HG03432 (cell line): ENCODE results near the gene AKR1A1.
"Not testable (repeated sequence)": the region's sequence is repeated elsewhere in the genome, so short reads cannot be mapped to it uniquely, and the experiment has no call there.

Experiments
- ATAC-seq: cut with Tn5 transposase; IDR thresholded peaks from one replicate; pipeline ENCODE4 v1.9.1; 2021; ENCODE audit warnings: mild to moderate bottlenecking, moderate library complexity; ENCODE audit not compliant: unreplicated experiment

The AKR1A1 gene

DNA sequence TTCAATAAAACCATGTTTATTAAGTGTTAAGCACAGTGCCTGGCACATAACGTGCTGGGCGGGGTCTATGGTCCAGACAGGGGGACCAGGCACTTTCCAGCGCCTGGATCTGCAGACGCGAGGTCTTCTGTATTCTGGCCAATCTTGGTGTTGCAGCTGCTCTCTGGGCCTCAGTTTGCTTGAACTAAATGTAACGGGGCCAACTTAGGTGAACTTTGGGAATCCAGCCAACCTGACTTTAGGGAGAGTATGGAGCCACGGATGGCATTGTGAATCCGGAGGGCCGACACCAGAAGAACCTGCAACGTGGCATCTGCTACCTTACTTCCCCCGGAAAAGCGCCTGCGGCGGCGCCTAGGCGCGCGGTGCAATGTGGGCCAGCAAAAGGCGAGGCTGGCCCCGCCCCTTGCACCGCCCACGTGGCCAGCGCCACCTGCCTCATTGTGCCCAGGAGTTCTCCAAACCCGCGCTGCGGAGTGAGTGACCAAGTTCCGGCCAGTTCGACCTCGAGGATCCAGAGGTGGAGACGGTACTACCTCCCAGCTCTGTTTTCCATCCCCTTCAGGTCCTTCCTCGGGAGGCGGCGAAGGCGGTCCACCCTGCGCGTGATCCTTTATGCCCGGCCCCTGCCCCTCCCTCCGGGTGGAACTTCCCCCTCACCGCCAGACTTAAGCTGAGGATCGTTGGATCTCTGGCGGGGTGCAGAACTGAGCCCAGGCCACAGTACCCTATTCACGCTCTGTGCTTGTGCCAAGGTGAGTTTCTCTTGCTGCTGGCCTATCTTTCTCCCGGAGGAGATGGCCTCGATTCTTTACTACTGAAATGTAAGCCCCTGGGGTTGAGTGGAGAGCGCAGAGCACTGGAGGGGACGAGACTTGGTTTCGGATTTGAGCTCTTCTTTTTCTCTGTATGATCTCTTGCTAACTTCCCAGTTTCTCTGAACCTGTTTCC, at the start of gene AKR1A1:
Gene AKR1A1 (plus strand): TSS at position 426 of the 951 bp plus-strand sequence. CDS start 10,969 bp downstream, outside the sequence.
- peak; percentile 93 for ATAC-seq

DNA sequence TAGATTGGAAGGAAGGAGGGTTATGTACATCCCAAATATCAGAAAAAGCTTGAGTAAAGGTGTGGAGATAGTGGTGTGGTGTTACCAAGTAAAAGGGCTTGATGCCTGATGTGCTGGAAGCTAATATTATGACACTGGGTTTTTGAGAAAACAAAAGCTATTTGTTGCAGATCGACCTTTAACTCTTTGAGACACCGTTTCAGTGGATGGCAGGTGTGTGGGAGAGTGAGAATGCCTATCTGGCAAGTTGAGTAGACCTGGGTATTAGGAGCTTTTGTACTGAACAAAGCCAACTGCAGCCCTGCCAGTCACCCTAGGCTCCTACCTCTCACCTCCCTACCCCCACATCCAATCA, 49.1 kb upstream of the AKR1A1 start:
- ATAC-seq: no peak

DNA sequence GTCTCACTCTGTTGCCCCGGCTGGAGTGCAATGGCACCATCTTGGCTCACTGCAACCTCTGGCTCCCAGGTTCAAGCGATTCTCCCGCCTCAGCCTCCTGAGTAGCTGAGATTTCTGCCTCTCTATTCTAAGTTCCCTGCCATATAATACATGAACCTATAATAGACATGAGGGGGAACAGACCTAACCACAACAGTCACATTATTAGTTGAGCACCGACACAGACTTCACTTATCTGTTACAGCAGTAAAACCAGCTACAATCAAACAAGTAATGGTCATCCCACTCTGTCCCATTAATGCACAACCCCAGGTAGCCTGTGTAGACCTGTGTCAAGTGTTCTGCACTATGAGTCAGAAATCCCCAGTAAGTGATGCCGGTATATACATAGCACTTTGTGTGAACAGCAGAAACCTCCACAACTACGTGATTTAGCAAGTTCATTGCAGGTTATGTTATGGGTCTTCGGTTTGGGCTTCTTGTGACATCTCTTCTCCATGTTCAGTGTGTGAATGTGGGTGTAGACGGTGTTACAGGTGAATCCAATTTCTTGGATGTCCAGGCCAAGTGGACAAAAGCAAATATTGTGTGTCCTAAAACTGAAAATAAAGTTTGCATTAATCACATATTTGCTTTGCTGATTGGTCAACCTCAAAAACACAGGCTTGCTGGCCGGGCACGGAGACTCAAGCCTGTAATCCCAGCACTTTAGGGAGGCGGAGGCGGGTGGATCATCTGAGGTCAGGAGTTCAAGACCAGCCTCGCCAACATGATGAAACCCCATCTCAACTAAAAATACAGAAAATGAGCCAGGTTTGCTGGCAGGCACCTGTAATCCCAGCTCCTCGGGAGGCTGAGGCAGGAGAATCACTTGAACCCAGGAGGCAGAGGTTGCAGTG, 46.9 kb upstream of the AKR1A1 start:
- no peak for ATAC-seq

DNA sequence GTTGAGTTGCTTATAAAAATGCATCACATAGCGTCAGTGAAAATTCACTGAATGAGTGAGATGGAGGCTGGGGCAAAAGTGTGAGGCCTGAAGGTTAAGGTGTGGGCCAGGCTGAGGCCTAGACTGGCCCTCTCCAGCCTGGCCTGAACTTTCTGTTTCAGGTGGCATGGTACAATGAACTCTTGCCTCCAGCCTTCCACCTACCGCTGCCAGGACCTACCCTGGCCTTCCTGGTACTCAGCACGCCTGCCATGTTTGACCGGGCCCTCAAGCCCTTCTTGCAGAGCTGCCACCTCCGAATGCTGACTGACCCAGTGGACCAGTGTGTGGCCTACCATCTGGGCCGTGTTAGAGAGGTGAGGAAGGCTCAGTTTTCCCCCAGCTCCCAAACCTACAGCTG, 43.4 kb upstream of the AKR1A1 start:
- no peak for ATAC-seq

DNA sequence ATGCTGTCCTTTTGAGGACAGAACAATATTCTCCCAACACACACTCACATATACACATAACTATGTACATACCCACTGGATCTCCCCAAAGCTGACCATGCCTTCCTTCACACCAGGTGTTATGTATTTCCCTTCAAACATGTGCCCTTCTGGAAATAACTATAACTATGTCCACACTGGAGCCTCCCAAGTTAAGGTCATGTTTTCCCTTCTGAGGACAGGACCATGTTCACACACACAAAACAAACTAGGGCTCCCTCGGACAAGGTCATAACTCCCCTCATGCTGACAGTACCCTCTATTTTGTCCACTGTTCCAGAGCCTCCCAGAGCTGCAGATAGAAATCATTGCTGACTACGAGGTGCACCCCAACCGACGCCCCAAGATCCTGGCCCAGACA, 42.7 kb upstream of the AKR1A1 start:
- ATAC-seq: no peak

DNA sequence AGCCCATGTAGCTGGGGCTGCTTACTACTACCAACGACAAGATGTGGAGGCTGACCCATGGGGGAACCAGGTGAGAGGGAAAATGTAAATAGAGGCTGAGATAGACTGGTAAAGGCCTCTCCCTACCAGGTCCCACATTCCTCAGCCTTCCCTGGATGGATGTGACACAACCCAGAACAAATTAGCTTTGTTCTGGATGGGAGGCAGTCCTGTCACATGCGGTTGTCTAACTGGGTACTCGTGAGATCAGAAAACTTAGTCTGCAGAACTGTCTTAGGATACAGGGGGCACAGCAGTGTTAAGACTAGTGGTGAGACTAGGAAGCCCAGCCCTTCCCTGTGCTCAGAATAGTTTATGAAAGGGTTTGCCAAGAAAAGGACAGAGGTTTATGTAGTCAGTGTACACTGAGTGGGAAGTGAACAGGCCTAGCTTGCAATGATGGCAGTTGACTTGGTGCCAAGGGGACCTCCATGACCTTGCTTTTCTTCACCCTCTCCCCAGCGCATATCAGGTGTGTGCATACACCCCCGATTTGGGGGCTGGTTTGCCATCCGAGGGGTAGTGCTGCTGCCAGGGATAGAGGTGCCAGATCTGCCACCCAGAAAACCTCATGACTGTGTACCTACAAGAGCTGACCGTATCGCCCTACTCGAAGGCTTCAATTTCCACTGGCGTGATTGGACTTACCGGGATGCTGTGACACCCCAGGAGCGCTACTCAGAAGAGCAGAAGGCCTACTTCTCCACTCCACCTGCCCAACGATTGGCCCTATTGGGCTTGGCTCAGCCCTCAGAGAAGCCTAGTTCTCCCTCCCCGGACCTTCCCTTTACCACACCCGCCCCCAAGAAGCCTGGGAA, 42.1 kb upstream of the AKR1A1 start:
- no peak for ATAC-seq

DNA sequence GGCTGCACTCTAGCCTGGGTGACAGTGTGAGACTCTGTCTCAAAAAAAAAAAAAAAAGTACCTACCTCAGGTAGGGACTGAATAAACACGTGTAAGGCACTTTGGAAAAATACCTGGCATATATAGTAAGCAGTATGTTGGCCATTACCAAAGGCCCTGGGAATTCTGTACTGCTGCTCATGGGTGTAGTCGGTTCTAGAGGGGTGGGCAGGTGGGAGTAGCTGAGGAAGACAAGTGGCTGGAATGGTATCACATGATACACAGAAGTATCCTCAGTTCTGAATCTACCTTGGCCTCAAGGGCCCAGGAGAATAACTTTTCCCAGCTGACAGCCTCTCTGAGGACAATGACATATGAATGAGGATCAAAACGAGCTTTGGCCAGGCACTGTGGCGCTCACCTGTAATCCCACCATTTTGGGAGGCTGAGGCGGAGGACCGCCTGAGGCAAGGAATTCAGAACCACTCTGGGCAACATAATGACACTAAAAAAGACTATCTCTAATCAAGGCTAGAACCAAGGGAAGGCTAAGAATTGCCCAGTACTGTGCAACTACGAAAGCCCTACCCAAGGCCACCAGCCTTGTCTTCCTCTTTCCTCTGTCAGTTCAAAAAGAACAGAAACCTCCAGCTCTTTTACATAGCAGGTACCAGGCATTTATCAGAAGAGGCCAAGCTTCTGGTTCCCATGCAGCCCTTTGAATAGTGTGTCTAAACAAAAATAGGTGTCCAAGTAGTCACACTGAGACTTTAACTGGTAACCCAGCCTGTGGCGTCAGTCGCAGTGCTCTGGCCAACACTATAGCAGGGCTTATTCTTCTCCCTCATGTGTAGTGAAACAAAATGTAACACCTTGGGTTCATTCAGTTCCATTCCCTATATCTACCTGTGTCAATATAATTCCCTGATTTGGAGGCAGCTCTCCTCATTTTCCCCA, 40.3 kb upstream of the AKR1A1 start:
- no peak for ATAC-seq

DNA sequence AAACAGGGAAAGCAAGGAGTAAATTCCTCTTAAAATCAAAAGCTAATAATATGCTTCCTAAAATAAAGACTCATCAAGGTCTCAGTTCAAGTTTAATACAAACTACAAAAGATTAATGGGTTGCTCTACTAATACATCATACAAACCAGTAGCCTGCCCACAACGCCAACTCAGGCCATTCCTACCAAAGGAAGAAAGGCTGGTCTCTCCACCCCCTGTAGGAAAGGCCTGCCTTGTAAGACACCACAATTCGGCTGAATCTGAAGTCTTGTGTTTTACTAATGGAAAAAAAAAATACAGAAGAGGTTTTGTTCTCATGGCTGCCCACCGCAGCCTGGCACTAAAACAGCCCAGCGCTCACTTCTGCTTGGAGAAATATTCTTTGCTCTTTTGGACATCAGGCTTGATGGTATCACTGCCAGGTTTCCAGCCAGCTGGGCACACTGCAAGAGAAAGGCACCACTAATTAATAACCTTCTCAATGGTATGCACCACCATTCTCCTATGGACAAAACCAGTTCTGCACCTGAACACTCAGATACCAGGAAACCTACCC, 39.6 kb upstream of the AKR1A1 start:
- ATAC-seq: no peak

DNA sequence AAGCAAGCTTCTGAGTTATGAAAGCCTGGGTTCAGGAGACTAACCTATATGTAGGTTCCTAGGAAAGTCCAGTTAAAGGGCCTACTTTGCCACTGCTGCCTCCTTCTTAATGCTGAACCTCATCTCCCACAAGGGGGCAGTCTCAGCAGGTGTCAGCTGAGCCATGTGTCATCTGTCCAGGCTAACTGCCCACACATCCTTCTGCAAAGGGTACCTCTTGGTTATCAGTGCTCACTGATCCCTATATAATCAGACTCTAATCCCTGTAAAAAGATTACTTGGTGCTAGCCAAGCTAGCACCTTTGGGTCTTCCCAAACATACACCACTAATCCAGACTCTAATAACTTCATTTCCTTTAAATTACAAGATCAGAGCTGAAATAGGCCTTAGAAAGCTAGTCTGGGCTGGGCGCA, 38.0 kb upstream of the AKR1A1 start:
- ATAC-seq: no peak

DNA sequence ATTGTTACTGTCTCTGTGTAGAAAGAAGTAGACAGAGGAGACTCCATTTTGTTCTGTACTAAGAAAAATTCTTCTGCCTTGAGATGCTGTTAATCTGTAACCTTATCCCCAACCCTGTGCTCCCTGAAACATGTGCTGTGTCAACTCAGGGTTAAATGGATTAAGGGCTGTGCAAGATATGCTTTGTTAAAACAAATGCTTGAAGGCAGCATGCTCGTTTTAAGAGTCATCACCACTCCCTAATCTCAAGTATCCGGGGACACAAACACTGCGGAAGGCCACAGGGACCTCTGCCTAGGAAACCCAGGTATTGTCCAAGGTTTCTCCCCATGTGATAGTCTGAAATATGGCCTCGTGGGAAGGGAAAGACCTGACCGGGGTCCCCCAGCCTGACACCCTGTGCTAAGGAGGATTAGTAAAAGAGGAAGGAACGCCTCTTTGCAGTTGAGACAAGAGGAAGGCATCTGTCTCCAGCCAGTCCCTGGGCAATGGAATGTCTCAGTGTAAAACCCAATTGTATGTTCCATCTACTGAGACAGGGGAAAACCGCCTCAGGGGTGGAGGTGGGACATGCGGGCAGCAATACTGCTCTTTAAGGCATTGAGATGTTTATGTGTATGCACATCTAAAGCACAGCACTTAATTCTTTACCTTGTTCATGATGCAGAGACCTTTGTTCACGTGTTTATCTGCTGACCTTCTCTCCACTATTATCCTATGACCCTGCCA, 36.9 kb upstream of the AKR1A1 start:
- ATAC-seq: not testable (repeated sequence)

DNA sequence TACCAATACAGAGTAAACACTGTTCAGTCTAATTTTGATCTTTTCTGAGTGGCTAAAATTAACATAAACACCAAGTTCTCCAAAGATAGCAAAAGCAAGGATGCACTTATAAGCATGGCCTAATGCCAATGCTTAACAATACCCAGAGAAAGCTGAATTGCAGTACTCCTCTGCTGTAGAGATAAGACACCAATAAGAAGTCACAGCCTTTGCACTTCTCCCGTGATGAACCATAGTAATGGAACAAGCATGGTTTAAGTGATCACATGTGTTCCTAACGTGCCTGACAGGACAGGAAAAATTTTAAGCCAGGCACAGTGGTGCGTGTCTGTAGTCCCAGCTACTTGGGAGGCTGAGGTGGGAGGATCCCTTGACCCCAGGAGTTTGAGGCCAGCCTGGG, 34.6 kb upstream of the AKR1A1 start:
- ATAC-seq: no peak

DNA sequence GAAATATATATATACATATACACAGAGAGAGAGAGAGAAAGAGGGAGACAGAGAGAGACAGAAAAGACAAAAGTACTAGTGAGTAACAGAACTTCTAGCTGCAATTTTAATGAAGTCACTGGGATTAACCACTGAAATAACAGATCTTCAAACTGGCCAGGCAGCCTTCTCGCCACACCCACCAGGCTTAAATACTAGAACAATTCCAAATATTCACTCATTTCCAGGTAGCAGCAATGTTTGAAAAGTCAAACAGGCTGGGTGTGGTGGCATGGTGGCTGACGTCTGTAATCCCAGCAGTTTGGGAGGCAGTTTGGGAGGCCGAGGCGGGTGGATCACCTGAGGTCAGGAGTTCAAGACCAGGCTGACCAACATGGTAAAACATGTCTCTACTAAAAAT, 34.2 kb upstream of the AKR1A1 start:
- ATAC-seq: no peak

DNA sequence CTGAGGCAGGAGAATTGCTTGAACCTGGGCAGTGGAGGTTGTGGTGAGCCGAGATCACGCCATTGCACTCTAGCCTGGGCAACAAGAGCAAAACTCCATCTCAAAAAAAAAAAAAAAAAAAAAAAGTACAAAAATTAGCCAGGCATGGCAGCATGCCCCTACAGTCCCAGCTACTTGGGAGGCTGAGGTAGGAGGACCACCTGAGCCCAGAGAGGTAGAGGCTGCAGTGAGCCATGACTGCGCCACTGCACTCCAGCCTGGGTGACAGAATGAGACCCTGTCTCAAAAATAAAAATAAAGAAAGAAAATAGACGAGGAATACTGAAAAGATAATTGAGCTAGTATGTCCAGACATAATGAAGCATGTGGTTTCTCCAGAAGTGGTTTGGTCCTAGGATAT, 32.3 kb upstream of the AKR1A1 start:
- not testable (repeated sequence) for ATAC-seq

DNA sequence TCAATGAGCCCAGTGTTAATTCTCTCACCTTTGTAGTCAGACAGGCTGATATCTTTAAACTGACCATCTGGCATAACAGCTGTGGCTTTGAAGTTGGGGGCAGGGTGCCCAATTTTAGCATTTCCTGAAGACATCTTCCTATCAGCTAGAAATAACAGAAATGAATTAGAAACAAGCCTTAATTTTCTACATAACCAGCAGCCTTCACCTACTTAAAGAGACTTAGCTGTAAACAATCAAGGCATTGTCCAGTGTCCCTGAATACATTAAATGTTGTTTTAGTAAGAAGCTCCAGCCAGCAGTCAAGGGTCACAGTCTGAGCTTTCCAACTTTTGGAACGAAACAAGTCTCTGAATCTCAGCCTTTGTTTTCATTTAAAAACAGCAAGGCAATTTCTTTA, 31.7 kb upstream of the AKR1A1 start:
- no peak for ATAC-seq

DNA sequence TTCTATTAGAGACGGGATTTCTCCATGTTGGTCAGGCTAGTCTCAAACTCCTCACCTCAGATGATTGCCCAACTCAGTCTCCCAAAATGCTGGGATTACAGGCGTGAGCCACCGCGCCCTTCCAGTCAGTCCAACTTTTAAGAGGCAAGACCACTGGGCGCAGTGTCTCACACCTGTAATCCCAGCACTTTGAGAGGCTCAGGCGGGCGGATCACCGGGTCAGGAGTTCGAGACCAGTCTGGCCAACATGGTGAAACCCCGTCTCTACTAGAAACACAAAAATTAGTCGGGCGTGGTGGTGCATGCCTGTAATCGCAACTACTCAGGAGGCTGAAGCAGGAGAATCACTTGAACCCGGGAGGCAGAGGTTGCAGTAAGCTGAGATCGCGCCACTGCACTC, 30.9 kb upstream of the AKR1A1 start:
- not testable (repeated sequence) for ATAC-seq

DNA sequence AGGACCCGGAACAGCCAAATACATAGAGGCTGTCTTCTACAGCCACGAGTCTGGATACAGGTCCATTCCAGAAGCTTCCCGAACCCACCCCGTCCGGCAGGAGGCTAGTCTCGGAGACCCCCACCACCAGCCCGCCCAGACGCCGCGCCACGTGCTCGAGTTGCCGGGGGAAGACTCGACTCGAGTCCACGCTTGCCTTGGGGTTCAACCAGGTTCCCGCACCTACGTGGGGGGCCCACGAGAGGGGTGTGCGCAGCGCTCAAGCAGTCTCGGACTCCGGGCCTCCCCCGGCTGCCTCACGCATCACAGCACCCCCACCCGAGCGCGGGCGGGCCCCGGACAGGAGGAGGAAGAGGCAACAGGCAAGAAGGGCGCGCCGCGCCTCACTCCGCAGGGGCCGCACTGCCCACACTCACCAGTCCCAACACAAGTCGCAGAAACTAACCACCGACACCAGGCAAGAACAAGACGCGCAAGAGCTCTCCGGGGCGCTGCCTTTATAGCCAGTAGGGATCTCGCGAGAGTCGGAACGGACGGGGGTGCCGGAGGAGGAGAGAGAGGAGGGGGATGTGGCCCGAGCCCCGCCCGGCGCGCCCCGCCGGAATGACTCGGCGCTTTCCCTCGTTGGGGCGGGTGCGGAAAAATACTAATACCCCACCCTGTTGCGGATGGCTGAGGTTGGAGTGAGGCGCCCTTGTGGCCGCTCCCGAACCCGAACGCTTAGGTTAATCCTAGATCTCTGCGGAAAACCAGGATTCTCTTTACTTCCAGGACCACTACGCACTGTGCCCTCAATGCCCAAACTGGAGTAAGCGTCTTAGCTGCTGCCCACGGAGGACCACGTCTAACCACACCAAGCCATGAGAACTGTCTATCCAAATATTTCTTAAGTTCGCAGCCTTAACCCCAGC, 29.0 kb upstream of the AKR1A1 start, which contains the start of gene PRDX1:
Gene PRDX1 (minus strand): TSS at position 472 of the 911 bp plus-strand sequence. CDS start 2,841 bp downstream, outside the sequence.
- peak; percentile 88 for ATAC-seq

DNA sequence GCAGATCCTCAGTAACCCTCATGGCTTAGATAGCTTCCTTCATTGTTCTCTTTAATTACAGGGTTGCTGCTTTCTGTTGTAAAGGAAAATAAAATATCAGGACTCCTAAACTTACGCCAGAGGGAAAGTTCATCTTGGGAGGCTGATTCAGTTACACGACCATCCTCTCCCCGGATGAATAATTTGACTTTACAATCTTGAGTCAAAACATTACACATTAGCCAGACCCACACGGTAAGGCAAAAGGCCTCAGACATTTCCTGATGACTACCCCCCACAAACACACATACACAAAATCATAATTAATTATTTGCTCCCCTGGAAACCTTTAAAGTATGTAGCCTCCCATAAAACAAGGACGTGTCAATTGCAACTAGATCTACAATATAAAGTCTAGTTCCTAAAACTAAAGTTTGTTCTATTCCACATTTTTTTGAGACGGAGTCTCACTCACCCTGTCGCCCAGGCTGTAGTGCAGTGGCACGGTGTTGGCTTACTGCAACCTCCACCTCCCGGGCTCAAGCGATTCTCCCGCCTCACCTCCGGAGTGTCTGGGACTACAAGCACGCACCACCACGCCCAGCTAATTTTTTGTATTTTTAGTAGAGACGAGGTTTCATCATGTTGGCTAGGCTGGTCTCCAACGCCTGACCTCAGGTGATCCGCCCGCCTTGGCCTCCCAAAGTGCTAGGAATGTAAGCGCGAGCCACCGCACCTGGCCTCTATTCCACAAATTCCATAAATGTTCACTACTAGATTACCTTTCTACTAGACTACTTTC, 28.1 kb upstream of the AKR1A1 start:
- no peak for ATAC-seq
